Measurements from ENCODE around the gene ZNF774.

The ZNF774 gene

GRCh38 chr15:90354986-90355385, 2.9 kb downstream of the ZNF774 start:
- H3K4me3 ChIP-seq (replicated peaks; ENCODE audit: low read depth, low read length): no peak overlapping the region
- DNase-seq (ENCODE audit: extremely low read depth, low read depth): no peak
- TF ChIP-seq CTCF (IDR thresholded peaks at IDR 0.05; ENCODE audit: low read depth, low read length, missing control alignments): no peak

- no peak for TF ChIP-seq CTCF (IDR thresholded peaks at IDR 0.05; ENCODE audit: low read depth, low read length, missing control alignments)
- DNase-seq (ENCODE audit: extremely low read depth, low read depth): no peak
Observed at GRCh38 chr15:90358124-90359033, 6.3 kb downstream of the ZNF774 start.

GRCh38 chr15:90360746-90361145, 8.7 kb downstream of the ZNF774 start:
- no peak overlapping the region for H3K4me3 ChIP-seq (replicated peaks; ENCODE audit: low read depth, low read length)
- no peak for TF ChIP-seq CTCF (IDR thresholded peaks at IDR 0.05; ENCODE audit: low read depth, low read length, missing control alignments)
- DNase-seq (ENCODE audit: extremely low read depth, low read depth): no peak

More at GRCh38 chr15:90358124-90359033, 6.3 kb downstream of the ZNF774 start:
- H3K4me3 ChIP-seq (replicated peaks; ENCODE audit: low read depth, low read length): no peak overlapping the region

GRCh38 chr15:90362936-90363212, 10.8 kb downstream of the ZNF774 start:
- no peak overlapping the region for H3K4me3 ChIP-seq (replicated peaks; ENCODE audit: low read depth, low read length)
- TF ChIP-seq CTCF (IDR thresholded peaks at IDR 0.05; ENCODE audit: low read depth, low read length, missing control alignments): no peak
- DNase-seq (ENCODE audit: extremely low read depth, low read depth): peak; percentile 53

GRCh38 chr15:90364251-90364650, 12.2 kb downstream of the ZNF774 start:
- no peak for DNase-seq (ENCODE audit: extremely low read depth, low read depth)
- TF ChIP-seq CTCF (IDR thresholded peaks at IDR 0.05; ENCODE audit: low read depth, low read length, missing control alignments): no peak
- H3K4me3 ChIP-seq (replicated peaks; ENCODE audit: low read depth, low read length): no peak overlapping the region

- no peak overlapping the region for H3K4me3 ChIP-seq (replicated peaks; ENCODE audit: low read depth, low read length)
- DNase-seq (ENCODE audit: extremely low read depth, low read depth): no peak
- no peak for TF ChIP-seq CTCF (IDR thresholded peaks at IDR 0.05; ENCODE audit: low read depth, low read length, missing control alignments)
Observed at GRCh38 chr15:90365414-90366055, 13.5 kb downstream of the ZNF774 start.
